ENCODE measurements around the gene RBM17.

Gene RBM17

DNA sequence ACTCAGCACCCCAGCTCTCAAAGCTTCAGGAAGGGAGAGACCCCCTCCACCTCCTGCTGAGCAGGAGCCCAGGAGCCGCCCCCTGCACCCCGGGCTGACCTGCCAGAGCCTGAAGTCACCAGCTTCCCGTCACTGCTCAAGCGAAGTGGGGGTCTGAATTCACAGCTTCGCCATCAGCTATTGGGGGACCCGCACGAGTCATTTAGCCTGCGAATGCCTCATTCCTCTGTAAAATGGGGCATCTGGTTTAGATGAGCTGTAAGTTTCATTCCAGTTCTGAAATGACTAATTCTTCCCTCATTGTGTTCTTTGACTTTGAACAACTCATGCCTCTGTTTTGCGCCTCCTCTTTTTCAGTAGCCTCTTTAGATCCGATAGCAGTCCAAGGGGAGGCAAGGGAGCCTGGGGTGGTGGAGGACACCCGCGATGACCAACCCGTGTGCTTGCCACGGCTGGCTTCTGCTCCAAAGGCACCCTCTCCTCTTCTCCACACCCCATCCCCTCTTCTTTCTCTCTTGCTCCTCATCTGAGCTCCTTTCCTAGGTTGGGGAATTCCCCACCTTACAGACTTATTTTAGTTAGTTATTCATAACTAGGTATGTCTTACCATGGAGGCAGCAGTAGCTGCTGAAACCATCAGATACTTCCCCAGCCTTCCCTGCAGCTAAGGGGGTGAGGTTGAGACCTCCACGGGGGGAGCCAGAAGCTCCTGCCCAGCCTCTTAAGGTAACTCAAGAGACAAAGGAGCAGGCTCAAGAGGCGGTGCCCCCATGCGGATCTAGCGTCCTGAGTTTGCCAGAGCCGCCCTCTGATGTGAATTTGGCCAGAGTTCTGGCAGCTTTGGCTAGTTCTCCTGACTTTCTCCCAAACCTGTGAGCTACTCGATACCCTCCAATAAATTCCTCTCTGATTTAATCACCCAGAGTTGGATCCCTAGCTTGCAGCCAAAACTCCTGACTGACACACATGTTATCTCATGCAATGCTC is 47.7 kb downstream of the RBM17 start:
- TF ChIP-seq, protein P1, sequence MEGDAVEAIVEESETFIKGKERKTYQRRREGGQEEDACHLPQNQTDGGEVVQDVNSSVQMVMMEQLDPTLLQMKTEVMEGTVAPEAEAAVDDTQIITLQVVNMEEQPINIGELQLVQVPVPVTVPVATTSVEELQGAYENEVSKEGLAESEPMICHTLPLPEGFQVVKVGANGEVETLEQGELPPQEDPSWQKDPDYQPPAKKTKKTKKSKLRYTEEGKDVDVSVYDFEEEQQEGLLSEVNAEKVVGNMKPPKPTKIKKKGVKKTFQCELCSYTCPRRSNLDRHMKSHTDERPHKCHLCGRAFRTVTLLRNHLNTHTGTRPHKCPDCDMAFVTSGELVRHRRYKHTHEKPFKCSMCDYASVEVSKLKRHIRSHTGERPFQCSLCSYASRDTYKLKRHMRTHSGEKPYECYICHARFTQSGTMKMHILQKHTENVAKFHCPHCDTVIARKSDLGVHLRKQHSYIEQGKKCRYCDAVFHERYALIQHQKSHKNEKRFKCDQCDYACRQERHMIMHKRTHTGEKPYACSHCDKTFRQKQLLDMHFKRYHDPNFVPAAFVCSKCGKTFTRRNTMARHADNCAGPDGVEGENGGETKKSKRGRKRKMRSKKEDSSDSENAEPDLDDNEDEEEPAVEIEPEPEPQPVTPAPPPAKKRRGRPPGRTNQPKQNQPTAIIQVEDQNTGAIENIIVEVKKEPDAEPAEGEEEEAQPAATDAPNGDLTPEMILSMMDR (IDR thresholded peaks at IDR 0.05; ENCODE audit: low read depth, low read length) = no peak
- H3K36me3 ChIP-seq = no peaks in the 10 kb centered on the region
- no peaks in the 10 kb centered on the region for H3K9me3 ChIP-seq
- no peaks in the 10 kb centered on the region for H3K4me1 ChIP-seq
- no peak overlapping the region for H3K4me3 ChIP-seq (ENCODE audit: low read depth, low read length)
- peaks cover 7% of the 10 kb centered on the region for H3K27me3 ChIP-seq
- no peak for DNase-seq

DNA sequence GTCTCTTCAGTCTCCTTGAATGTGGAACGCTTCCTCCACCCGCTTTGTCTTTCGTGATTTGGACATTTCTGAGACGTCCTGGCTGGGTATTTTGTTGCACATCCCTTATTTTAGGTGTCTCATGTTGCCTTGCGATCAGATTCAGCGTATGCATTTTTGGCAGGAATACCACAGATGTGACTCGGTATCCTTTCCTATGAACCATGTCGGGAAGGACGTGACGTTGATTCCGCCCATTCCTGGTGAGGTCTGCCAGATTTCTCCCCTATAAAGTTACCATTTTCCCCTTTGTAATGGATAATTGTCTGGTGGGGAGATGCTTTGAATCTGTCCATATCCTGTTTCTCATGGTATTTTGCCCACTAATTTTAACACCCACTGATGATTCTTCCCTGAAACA is 49.6 kb downstream of the RBM17 start:
- DNase-seq = no peak
- H3K4me1 ChIP-seq = no peaks in the 10 kb centered on the region
- TF ChIP-seq, protein P1 (IDR thresholded peaks at IDR 0.05; ENCODE audit: low read depth, low read length) = no peak
- no peaks in the 10 kb centered on the region for H3K9me3 ChIP-seq
- no peak overlapping the region for H3K4me3 ChIP-seq (ENCODE audit: low read depth, low read length)
- peaks cover 7% of the 10 kb centered on the region for H3K27me3 ChIP-seq
- no peaks in the 10 kb centered on the region for H3K36me3 ChIP-seq

DNA sequence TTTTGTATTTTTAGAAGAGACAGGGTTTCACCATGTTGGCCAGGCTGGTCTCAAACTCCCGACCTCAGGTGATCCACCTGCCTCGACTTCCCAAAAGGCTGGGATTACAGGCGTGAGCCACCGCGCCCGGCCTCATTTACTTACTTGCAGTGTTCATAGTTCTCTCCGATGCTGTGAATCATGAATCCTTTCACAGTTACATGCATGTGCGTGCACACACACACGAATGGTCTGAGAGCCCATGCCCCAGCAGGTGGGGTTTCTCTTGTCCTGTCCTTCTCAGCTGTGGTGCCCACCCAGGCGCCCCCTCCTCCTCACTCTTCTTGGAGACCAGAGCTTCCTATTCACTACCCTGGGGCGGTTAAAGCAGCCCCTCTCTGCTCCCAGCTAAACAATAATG is 50.6 kb downstream of the RBM17 start:
- TF ChIP-seq, protein P1 (IDR thresholded peaks at IDR 0.05; ENCODE audit: low read depth, low read length) = no peak
- Histone ChIP-seq H3K4me3 (ENCODE audit: low read depth, low read length) (no peak overlapping the region), H3K4me1 (no peaks in the 10 kb centered on the region), H3K9me3 (no peaks in the 10 kb centered on the region), H3K27me3 (peaks cover 7% of the 10 kb centered on the region), H3K36me3 (no peaks in the 10 kb centered on the region)
- DNase-seq = no peak

DNA sequence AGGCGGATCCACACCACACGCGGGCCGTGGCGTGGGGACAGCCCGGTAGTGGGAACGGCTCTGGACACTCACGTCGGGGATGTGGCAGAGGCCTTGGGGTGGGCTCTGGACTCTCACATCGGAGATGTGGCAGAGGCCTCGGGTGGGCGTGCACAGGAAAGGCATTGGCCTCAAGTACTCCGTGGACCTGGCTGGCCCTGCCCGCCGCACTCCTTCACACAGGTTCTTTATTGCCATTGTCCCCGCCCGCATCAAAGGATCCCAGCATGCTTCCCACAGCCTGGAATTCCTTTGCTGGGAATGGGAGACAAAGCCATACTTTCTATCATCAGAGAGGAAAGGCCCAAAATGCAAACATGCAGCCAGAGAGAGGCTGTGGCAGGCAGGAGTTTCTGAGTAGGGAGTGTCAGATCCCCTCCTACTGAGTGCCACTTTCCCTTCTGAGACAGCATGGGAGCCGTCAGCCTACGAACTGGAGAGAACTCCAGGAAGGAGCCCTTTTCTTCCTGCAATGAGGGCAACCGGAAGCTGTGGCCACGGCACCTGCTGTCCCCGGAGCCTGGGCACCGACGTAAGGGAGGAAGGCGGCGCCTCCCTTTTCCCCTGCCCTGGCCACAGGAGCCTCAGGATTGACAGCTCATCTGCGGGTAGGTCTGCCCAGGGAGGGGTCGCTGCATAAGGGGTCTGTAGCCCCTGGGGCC is 51.5 kb downstream of the RBM17 start:
- TF ChIP-seq, protein P1 (IDR thresholded peaks at IDR 0.05; ENCODE audit: low read depth, low read length) = no peak
- no peak overlapping the region for H3K4me3 ChIP-seq (ENCODE audit: low read depth, low read length)
- no peak for DNase-seq

DNA sequence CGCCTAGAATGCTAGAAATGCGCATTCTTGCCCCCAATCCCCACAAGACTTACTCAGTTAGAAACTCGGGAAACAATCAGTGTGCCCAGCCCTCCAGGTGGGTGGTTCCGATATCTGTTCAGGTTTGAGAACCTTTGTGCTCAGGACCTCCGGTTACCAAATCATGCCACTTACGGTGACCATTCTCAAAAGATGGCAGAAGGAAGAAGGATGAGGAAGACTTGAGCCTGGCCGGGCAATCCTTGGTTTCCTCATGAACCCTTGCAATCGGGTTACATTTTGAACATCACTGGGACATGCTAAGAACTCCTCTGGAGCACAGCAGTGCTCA is 52.1 kb downstream of the RBM17 start:
- Histone ChIP-seq H3K4me1 (no peaks in the 10 kb centered on the region), H3K27me3 (peaks cover 18% of the 10 kb centered on the region), H3K4me3 (ENCODE audit: low read depth, low read length) (peak overlapping the region; percentile 14; the same call in 1 of the 2 replicates), H3K9me3 (no peaks in the 10 kb centered on the region), H3K36me3 (no peaks in the 10 kb centered on the region)
- DNase-seq = no peak
- TF ChIP-seq, protein P1 (IDR thresholded peaks at IDR 0.05; ENCODE audit: low read depth, low read length) = no peak

More for the DNA sequence above, 51.5 kb downstream of the RBM17 start:
- no peaks in the 10 kb centered on the region for H3K9me3 ChIP-seq
- peaks cover 11% of the 10 kb centered on the region for H3K27me3 ChIP-seq
- no peaks in the 10 kb centered on the region for H3K4me1 ChIP-seq
- H3K36me3 ChIP-seq = no peaks in the 10 kb centered on the region
